ENCODE measurements around the gene DBP.

Gene DBP

GRCh38 chr19:48600679-48601417 lies 36.3 kb downstream of the DBP start:
- TF ChIP-seq ZBTB7A (IDR thresholded peaks at IDR 0.05; ENCODE audit: low read depth) = no peak
- TF ChIP-seq MAX (IDR thresholded peaks at IDR 0.05) = no peak
- no peak for TF ChIP-seq CEBPB (IDR thresholded peaks at IDR 0.05)
- no peak for TF ChIP-seq NFIC (IDR thresholded peaks at IDR 0.05)
- TF ChIP-seq EP300 (IDR thresholded peaks at IDR 0.05; ENCODE audit: borderline replicate concordance) = no peak
- no peak for TF ChIP-seq YY1 (IDR thresholded peaks at IDR 0.05; ENCODE audit: low read depth)
- no peak for TF ChIP-seq TEAD4 (IDR thresholded peaks at IDR 0.05)
- no peak for TF ChIP-seq USF1 (IDR thresholded peaks at IDR 0.05)
- no peak for TF ChIP-seq EGR1 (IDR thresholded peaks at IDR 0.05)
- no peak for TF ChIP-seq TCF12 (IDR thresholded peaks at IDR 0.05; ENCODE audit: low read depth)
- no peak for TF ChIP-seq REST (IDR thresholded peaks at IDR 0.05; ENCODE audit: low read depth)

GRCh38 chr19:48598996-48599700 lies 38.0 kb downstream of the DBP start:
- no peak for TF ChIP-seq RAD21 (IDR thresholded peaks at IDR 0.05; ENCODE audit: low read depth)
- no peak for TF ChIP-seq USF1 (IDR thresholded peaks at IDR 0.05)
- TF ChIP-seq MAX (IDR thresholded peaks at IDR 0.05) = no peak
- TF ChIP-seq NFIC (IDR thresholded peaks at IDR 0.05) = no peak
- no peak for TF ChIP-seq EGR1 (IDR thresholded peaks at IDR 0.05)
- TF ChIP-seq CEBPB (IDR thresholded peaks at IDR 0.05) = no peak
- TF ChIP-seq CREB1 (IDR thresholded peaks at IDR 0.05; ENCODE audit: low read depth) = no peak
- no peak for TF ChIP-seq EP300 (IDR thresholded peaks at IDR 0.05; ENCODE audit: borderline replicate concordance)
- TF ChIP-seq TCF12 (IDR thresholded peaks at IDR 0.05; ENCODE audit: low read depth) = no peak
- no peak for TF ChIP-seq REST (IDR thresholded peaks at IDR 0.05; ENCODE audit: low read depth)
- no peak for TF ChIP-seq TEAD4 (IDR thresholded peaks at IDR 0.05)
- TF ChIP-seq YY1 (IDR thresholded peaks at IDR 0.05; ENCODE audit: low read depth) = no peak

GRCh38 chr19:48596679-48597465 lies 40.3 kb downstream of the DBP start:
- no peak for TF ChIP-seq TCF12 (IDR thresholded peaks at IDR 0.05; ENCODE audit: low read depth)
- TF ChIP-seq NFIC (IDR thresholded peaks at IDR 0.05) = no peak
- no peak for TF ChIP-seq EGR1 (IDR thresholded peaks at IDR 0.05)
- no peak for TF ChIP-seq EP300 (IDR thresholded peaks at IDR 0.05; ENCODE audit: borderline replicate concordance)
- no peak for TF ChIP-seq REST (IDR thresholded peaks at IDR 0.05; ENCODE audit: low read depth)
- no peak for TF ChIP-seq ZBTB7A (IDR thresholded peaks at IDR 0.05; ENCODE audit: low read depth)
- no peak for TF ChIP-seq YY1 (IDR thresholded peaks at IDR 0.05; ENCODE audit: low read depth)
- no peak for TF ChIP-seq CEBPB (IDR thresholded peaks at IDR 0.05)
- no peak for TF ChIP-seq TEAD4 (IDR thresholded peaks at IDR 0.05)
- no peak for TF ChIP-seq RAD21 (IDR thresholded peaks at IDR 0.05; ENCODE audit: low read depth)
- no peak for TF ChIP-seq USF1 (IDR thresholded peaks at IDR 0.05)
- no peak for TF ChIP-seq MAX (IDR thresholded peaks at IDR 0.05)
- TF ChIP-seq CREB1 (IDR thresholded peaks at IDR 0.05; ENCODE audit: low read depth) = no peak
- TF ChIP-seq TAF1 (IDR thresholded peaks at IDR 0.05; ENCODE audit: low read depth) = no peak
- no peak for TF ChIP-seq FOXM1 (IDR thresholded peaks at IDR 0.05; ENCODE audit: borderline replicate concordance, low read depth)

All from Ishikawa (cell line).